Peyer's patch (tissue), 4 donors: ENCODE data around the gene ACOX1. TPM values are rescaled to one million over a fixed set of nuclear protein-coding genes. Genes with fewer than 3 reads are reported as not detected.
A peak's percentile ranks its signal among the peaks of the same experiment; 100 is the strongest.

Experiments
- DNase-seq, 3 donors: peaks; one replicate each; pipeline ENCODE4 v3.0.0-alpha.2; 2017 to 2019
- H3K27ac ChIP-seq, 4 donors: fragments of 200-600 bp; sonication (generic); one replicate each; pipeline ENCODE4 v1.5.1; 2016 to 2019
- H3K27me3 ChIP-seq, 2 donors: fragments of 200-600 bp; sonication (generic); one replicate each; pipeline ENCODE4 v1.5.1; 2019
- H3K36me3 ChIP-seq, 3 donors: fragments of 200-600 bp; sonication (generic); one replicate each; pipeline ENCODE4 v1.5.1; 2016 to 2019
- H3K4me1 ChIP-seq, 4 donors: fragments of 200-600 bp; sonication (generic); one replicate each; pipeline ENCODE4 v1.5.1; 2016 to 2019
- H3K4me3 ChIP-seq, 4 donors: fragments of 200-600 bp; sonication (generic); 1 replicate in 3 of 4; 2 replicates in 1 of 4; pipeline ENCODE4 v1.5.1; 2016 to 2019; ENCODE audit warnings: mild to moderate bottlenecking in 1 of 4
- H3K9me3 ChIP-seq, 4 donors: fragments of 200-600 bp; sonication (generic); one replicate each; pipeline ENCODE4 v1.5.1; 2016 to 2019; ENCODE audit warnings: mild to moderate bottlenecking in 1 of 4
- POLR2A ChIP-seq, 2 donors: fragments of 450-650 bp; IDR thresholded peaks; one replicate each; pipeline ENCODE4 v1.5.1; 2017; ENCODE audit warnings: antibody characterized with exemption in 2 of 2, mild to moderate bottlenecking in 2 of 2, moderate library complexity in 2 of 2
- total RNA-seq, 4 donors: library from RNA; depleted of rRNA; stranded (reverse); fragments of >200 nt; gene quantifications; one replicate each; pipeline ENCODE4 v1.1.0, GENCODE V29; 2016
- TF ChIP-seq, protein P1 (sequence below), 6 experiments: fragments of 450-650 bp in 4 of 6; fragments of 200-600 bp in 2 of 6; sonication (generic) in 1 of 6; IDR thresholded peaks; one replicate each; pipeline ENCODE4 v1.5.1; 2017 to 2019; ENCODE audit warnings: antibody characterized with exemption in 6 of 6, mild to moderate bottlenecking in 3 of 6, moderate library complexity in 1 of 6

ACOX1 gene
- total RNA-seq, 4 donors from 2014 or later, result 26.4 to 268 (median 193) TPM

DNA sequence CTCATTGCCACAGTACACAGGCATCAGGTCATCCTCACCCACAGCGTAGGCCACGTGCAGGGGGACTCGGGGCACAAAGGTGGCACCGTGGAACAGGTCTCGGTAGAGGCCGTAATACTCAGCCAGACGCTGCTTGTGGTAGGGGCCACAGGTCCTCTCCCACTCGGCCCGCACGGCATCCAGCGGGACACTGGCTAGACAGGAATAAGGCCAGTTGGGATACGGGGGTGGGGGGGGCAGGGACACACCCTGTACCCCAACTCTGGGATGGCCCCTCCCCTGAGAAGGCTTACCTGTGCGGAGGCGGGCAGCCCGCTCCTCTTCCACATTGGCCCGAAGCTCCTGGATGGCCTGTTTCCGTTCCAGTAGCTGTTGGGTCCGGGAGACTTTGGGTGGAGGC is 77.2 kb downstream of the ACOX1 start:
- H3K27me3 ChIP-seq, result no peaks in the 10 kb centered on the region
- H3K27ac ChIP-seq, result no peak overlapping the region
- peaks cover 2 to 22% (median 10%) of the 10 kb centered on the region in 4 donors for H3K4me1 ChIP-seq
- H3K36me3 ChIP-seq, result peaks cover 0 to 55% (median 0%) of the 10 kb centered on the region in 3 donors
- no peaks in the 10 kb centered on the region for H3K9me3 ChIP-seq
- peak in 1 of 3 donors; percentile 41 for DNase-seq
- H3K4me3 ChIP-seq, result no peak overlapping the region
- no peak for TF ChIP-seq POLR2A (IDR thresholded peaks at IDR 0.05)
- TF ChIP-seq, protein P1, sequence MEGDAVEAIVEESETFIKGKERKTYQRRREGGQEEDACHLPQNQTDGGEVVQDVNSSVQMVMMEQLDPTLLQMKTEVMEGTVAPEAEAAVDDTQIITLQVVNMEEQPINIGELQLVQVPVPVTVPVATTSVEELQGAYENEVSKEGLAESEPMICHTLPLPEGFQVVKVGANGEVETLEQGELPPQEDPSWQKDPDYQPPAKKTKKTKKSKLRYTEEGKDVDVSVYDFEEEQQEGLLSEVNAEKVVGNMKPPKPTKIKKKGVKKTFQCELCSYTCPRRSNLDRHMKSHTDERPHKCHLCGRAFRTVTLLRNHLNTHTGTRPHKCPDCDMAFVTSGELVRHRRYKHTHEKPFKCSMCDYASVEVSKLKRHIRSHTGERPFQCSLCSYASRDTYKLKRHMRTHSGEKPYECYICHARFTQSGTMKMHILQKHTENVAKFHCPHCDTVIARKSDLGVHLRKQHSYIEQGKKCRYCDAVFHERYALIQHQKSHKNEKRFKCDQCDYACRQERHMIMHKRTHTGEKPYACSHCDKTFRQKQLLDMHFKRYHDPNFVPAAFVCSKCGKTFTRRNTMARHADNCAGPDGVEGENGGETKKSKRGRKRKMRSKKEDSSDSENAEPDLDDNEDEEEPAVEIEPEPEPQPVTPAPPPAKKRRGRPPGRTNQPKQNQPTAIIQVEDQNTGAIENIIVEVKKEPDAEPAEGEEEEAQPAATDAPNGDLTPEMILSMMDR (IDR thresholded peaks at IDR 0.05), result no peak

DNA sequence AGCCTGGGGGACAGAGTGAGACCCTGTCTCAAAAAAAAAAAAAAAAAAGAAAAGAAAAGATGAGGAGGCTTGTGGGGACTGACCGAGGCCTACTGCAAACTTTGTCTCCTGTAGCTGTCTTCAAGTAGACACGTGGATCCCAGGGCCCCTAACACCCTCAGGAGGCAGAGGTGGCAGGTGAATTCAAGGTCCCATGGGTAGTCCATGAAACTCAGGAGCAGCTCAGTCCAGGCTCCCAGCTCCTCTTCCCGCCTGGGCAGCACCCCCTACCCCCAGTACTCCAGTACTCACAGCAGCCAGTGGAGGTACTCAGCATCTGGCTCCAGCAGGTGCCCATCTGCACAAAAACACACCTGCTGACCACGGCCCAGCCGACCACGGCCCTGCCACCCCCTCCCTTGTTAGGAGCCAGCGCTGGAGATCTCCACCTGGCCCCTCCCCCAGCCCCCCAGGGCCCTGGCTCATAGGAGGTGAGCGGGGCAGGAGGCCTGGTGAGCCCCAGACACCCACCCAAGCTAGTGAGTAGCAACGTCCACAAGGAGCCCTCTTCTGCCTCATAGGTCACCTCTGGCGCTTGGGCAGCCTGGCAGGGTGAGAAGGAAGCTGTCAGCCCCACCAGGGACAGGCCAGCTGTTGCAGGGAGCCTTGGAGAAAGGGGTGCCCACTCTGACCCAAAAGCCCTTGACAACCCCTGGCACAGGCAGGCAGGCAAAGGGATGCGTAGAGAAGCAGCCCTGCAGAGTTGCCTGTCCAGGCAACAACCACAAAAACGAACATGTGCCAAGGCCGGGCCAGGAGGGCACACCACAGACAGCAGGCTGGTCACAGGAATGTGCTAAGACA is 78.1 kb downstream of the ACOX1 start:
- Histone ChIP-seq H3K27ac (no peak overlapping the region), H3K4me1 (peaks cover 2 to 23% (median 10%) of the 10 kb centered on the region in 4 donors), H3K27me3 (no peaks in the 10 kb centered on the region), H3K36me3 (peaks cover 0 to 55% (median 0%) of the 10 kb centered on the region in 3 donors), H3K9me3 (no peaks in the 10 kb centered on the region), H3K4me3 (no peak overlapping the region)
- no peak for TF ChIP-seq POLR2A (IDR thresholded peaks at IDR 0.05)
- TF ChIP-seq, protein P1 (IDR thresholded peaks at IDR 0.05), result no peak
- DNase-seq, result no peak

DNA sequence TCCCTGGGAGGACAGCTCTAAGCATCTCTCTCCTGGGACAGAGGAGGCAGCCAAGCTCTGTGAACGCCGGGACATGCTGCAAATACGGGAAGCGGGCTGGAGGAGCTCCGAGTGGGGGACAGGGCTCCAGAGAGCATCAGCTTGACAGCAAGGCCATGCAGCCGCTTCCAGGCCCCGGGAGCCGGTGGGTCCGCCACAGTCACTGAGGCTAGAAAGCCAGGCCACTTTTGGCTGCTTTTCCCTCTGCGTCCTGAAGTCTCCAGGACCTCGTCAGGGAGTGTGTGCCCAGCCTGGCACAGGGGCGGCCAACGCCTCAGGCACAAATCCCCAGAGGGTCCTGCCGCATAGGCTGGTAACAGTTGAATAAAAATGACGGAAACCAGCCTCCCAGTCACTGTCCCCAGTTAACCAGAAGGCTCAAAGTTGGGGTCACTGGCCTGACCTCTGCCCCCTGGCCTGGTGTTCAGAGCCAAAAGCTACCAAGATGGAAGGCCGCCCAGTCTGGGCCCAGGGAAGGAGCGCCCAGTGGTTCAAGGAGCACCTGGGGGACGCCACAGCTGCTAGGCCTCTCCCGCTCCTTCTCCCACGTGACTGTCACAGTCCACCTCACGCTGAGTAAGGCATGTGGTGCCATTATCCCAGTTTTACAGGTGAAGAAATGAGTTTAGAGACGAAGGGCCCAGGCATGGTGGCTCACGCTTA is 79.0 kb downstream of the ACOX1 start:
- H3K36me3 ChIP-seq, result peaks cover 0 to 55% (median 0%) of the 10 kb centered on the region in 3 donors
- DNase-seq, result peak in 1 of 3 donors; percentile 44
- TF ChIP-seq POLR2A (IDR thresholded peaks at IDR 0.05), result no peak
- TF ChIP-seq, protein P1 (IDR thresholded peaks at IDR 0.05), result no peak
- H3K27ac ChIP-seq, result no peak overlapping the region
- no peak overlapping the region for H3K4me3 ChIP-seq
- H3K4me1 ChIP-seq, result peaks cover 2 to 28% (median 17%) of the 10 kb centered on the region in 4 donors
- no peaks in the 10 kb centered on the region for H3K27me3 ChIP-seq
- no peaks in the 10 kb centered on the region for H3K9me3 ChIP-seq

DNA sequence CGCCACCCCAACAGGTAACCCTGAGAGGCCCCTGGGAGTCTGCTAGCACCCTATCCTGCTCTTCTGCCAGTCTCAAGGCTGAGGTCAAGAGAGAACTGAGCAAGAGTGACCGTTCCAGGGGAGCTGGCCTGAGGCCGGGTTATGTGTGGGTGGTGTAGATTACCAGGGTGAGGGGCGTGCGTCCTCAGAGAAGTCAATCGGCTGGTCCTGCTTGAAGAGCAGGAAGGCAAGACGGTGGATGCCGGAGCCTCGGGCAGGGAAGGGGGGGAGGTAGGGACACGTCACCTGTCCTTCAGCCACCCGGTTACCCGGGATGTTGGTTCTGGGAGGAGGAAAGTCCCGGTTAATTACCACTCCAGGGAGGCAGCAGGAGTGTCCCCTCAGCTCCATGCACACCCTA is 79.6 kb downstream of the ACOX1 start:
- no peak for TF ChIP-seq POLR2A (IDR thresholded peaks at IDR 0.05)
- TF ChIP-seq, protein P1 (IDR thresholded peaks at IDR 0.05), result no peak
- Histone ChIP-seq H3K27me3 (no peaks in the 10 kb centered on the region), H3K9me3 (no peaks in the 10 kb centered on the region), H3K4me3 (no peak overlapping the region), H3K36me3 (peaks cover 0 to 55% (median 0%) of the 10 kb centered on the region in 3 donors), H3K4me1 (peaks cover 2 to 34% (median 20%) of the 10 kb centered on the region in 4 donors), H3K27ac (no peak overlapping the region)
- DNase-seq, result peak in 1 of 3 donors; percentile 44

DNA sequence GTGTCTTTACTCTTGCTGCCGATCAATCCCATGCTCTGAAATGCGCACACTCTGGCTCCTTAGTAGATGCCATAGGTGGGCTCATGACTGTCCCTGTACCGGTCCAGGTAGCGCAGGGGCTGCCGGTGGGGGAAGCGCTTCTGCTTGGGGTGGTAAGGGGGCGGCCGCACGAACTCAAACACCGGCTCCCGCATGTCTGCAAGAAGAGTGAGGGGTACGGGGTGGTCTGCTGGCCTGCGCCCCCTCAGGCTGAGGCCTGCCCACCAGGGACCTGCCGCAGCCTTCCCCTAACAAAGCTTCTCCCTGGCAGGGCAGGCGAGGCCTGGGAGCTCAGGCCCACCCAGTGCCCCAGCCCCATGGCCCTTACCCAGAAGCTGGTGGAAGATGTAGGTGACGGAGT is 80.2 kb downstream of the ACOX1 start:
- no peaks in the 10 kb centered on the region for H3K9me3 ChIP-seq
- no peak overlapping the region for H3K27ac ChIP-seq
- peaks cover 0 to 55% (median 0%) of the 10 kb centered on the region in 3 donors for H3K36me3 ChIP-seq
- no peak overlapping the region for H3K4me3 ChIP-seq
- H3K27me3 ChIP-seq, result no peaks in the 10 kb centered on the region
- no peak for TF ChIP-seq POLR2A (IDR thresholded peaks at IDR 0.05)
- TF ChIP-seq, protein P1 (IDR thresholded peaks at IDR 0.05), result no peak
- peaks cover 2 to 34% (median 16%) of the 10 kb centered on the region in 4 donors for H3K4me1 ChIP-seq
- DNase-seq, result no peak
